Stimulated activated CD4-positive, alpha-beta T cell treated with anti-CD3 and anti-CD28 coated beads, Interleukin-4, amount 100 ng/mL, for 4 hours (primary cell): ENCODE measurements around the gene MTMR6.

ENCODE experiments used
- DNase-seq, 2 experiments: peaks; one replicate each; pipeline ENCODE4 v3.0.0-alpha.2; 2020

MTMR6 gene

DNA sequence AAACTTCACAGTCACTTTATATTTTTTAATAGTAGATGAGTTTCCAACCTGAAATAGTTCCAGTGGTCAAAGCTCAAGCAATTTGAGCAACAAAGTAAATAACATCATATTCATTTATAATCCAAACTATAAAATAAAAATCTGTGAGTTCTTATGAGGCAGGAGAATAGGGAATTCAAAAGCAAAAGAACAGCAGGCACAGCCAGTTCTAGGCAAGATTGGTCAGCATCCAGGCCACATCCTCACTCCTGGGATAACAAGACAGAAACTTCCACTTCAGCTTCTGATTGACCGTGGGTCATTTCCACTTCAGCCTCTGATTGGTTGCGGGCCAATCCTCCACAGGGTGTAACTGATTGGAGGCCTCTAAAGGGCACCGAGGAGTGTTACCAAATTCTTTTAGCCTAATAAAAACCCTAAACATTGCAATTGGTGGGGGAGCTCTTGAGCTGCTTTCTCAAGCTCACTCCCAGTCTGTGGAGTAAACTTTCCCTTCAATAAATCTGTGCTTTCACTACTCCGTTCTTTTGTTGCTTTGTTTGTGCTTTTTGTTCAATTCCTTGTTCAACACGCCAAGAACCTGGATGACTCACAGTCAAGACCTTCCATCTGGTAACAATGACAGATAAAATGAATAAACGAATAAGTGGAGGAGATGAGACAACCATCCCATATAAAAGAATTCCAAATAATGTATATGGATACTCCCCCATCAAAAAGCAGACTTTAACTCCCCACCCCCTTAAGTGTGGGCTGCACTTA lies 72.6 kb downstream of the MTMR6 start:
- DNase-seq, result no peak

DNA sequence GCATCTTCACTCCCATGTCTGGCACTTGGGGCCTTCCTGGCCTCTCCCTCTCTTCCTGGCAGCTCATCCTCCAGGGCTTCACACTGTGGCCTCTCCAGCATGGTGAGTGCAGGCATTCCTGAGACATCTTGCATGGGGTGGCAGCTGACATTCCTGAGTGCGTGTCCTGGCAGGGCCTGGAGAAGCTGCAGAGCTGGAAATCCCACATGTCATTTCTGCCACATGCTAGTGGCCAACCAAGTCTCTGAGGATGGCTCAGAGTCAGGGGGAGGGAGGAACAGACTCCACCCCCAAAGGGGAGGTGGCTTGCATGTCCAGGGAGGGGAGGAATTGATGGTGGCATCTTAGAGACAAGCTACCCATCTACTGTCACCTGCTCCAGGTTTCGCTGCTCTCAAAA lies 73.6 kb downstream of the MTMR6 start:
- DNase-seq, result no peak

DNA sequence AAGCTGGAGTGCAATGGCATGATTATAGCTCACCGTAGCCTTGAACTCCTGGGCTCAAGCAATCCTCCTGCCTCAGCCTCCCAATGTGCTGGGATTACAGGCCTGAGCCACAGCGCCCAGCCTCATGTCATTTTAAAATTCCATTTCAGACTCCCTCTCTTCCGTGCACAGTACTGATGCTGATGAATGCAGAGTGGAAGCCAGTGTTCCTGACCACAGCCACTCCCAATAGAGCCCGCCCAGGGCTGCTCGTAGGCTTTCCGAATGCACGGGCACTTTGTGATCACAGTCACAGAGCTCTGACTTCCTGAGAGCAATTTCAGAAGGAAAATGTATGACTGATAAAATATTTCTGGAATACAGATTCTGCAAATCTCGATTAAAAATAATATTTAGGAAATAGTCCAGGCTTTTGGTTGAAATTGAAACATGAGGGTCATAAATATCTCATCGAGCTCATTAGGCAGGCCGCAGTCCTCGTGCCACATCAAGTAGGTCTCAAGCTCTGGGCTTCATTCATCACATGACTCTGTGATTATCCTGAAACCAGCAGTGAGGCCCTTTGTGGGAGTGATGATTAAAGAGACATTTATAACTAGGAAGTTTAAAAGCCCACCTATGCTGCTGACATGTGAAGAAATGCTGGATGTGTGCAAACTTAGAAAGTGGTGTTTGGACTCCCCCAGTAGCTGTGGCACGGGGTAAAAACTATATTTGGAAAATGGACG lies 76.3 kb downstream of the MTMR6 start:
- no peak for DNase-seq

DNA sequence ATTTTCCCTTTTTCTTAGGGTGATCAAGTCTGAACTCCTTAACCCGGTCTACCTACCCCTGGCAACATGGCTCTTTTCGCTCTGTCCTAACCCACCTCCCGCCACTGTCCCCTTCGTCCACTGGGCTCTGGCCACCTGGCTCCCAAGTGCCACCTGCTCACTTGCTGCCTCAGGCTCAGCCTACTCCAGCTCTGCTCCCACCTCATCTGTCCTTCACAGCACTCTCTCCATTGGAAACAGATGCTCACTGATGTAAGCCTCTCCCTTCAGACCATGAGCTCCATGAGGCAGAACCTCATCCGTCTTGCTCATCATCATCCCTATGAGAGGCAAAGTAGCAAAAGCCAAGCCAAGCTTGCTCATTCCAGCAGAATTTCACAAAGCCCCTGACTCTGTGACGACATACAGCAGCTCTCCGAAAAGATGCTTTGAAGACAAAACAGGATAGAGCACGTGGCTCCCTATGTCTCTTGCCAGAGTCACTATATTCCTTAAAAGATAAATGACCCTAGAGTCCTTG lies 79.9 kb downstream of the MTMR6 start:
- DNase-seq, result no peak

- no peak for DNase-seq
These were observed 82.4 kb downstream of the MTMR6 start for GRCh38 chr13:25204863-25205262.

GRCh38 chr13:25203127-25203740 lies 84.1 kb downstream of the MTMR6 start:
- DNase-seq, result no peak

- no peak for DNase-seq
These were observed 86.5 kb downstream of the MTMR6 start for GRCh38 chr13:25200783-25201182.

DNA sequence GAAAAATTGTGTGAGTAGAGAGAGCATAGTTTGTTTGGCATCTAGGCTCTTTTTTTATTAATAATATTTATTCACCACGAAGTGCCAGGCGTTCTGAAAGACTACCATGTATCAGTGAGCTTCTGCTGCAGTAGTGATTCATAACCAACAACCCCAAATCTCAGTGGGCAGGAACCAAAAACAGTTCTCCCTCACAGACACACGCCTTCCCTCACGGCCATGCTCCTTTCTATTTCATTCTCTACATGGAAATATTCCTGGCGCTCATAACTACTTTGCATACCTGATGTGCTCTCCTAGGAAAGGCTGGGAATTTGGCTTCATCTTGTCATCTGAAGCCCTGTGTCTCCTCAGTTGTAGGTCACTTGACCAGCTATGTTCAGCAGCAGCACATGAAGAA lies 88.6 kb downstream of the MTMR6 start:
- DNase-seq, result no peak

- no peak for DNase-seq
These were observed 90.3 kb downstream of the MTMR6 start for GRCh38 chr13:25196971-25197370.
